Occipital lobe (tissue), 2 donors: ENCODE data around the gene ARID3C. TPM values are rescaled to one million over a fixed set of nuclear protein-coding genes. Genes with fewer than 3 reads are reported as not detected.

Experiments used
- DNase-seq: peaks from one replicate; lab custom pipeline; 2025; lab: John Stamatoyannopoulos, UW
- total RNA-seq: library from RNA; depleted of rRNA; stranded (reverse); fragments of >200 nt; gene quantifications from one replicate; pipeline ENCODE4 v1.2.3, GENCODE V29; 2014

The ARID3C gene
- not detected for total RNA-seq

- DNase-seq: no peak
These were observed at the start of gene ARID3C for GRCh38 chr9:34628656-34629490. Gene ARID3C, minus strand, starts transcription at chr9:34629066. Its CDS starts 1,052 bp downstream, at chr9:34628014.

GRCh38 chr9:34675869-34676268, 47.0 kb upstream of the ARID3C start:
- no peak for DNase-seq

GRCh38 chr9:34675048-34675714, 46.3 kb upstream of the ARID3C start:
- DNase-seq: no peak

- DNase-seq: no peak
These were observed 45.6 kb upstream of the ARID3C start for GRCh38 chr9:34674440-34674839.

- no peak for DNase-seq
These were observed 42.4 kb upstream of the ARID3C start for GRCh38 chr9:34671307-34671706.

- no peak for DNase-seq
These were observed 41.1 kb upstream of the ARID3C start for GRCh38 chr9:34669809-34670562.

- DNase-seq: peak; percentile 93
These were observed 36.8 kb upstream of the ARID3C start for GRCh38 chr9:34665381-34666250.

- no peak for DNase-seq
These were observed 36.2 kb upstream of the ARID3C start for GRCh38 chr9:34665067-34665380.

- peak; percentile 62 for DNase-seq
These were observed 35.6 kb upstream of the ARID3C start for GRCh38 chr9:34664281-34665066.

- DNase-seq: no peak
These were observed 34.4 kb upstream of the ARID3C start for GRCh38 chr9:34663303-34663605.

- no peak for DNase-seq
These were observed 33.8 kb upstream of the ARID3C start, which contains the start of gene CCL27 for GRCh38 chr9:34662526-34663302. Gene CCL27, minus strand, starts transcription at chr9:34662657. Its CDS starts 24 bp downstream, at chr9:34662633.

GRCh38 chr9:34659592-34660253, 30.9 kb upstream of the ARID3C start:
- DNase-seq: no peak

GRCh38 chr9:34658461-34658860, 29.6 kb upstream of the ARID3C start:
- no peak for DNase-seq

- no peak for DNase-seq
These were observed 28.1 kb upstream of the ARID3C start for GRCh38 chr9:34656992-34657391.

GRCh38 chr9:34655394-34655793, 26.5 kb upstream of the ARID3C start:
- no peak for DNase-seq

GRCh38 chr9:34654323-34655051, 25.6 kb upstream of the ARID3C start:
- DNase-seq: peak; percentile 66

- no peak for DNase-seq
These were observed 24.5 kb upstream of the ARID3C start for GRCh38 chr9:34653151-34654072.
